ENCODE results near the gene THOC1. TPM values are rescaled to one million over a fixed set of nuclear protein-coding genes. Genes with fewer than 3 reads are reported as not detected.
"Not testable (repeated sequence)": the region's sequence is repeated elsewhere in the genome, so short reads cannot be mapped to it uniquely, and the experiment has no call there.

The THOC1 gene
- total and polyA plus RNA-seq, 2 donors (not counting 1 experiment from before 2014, with no cell fraction given): 18.3 to 78.7 TPM

GRCh38 chr18:293536-293935 lies 25.7 kb upstream of the THOC1 start:
- no peak overlapping the region for H3K4me3 ChIP-seq (ENCODE audit: control extremely low read depth in 1 of 5, extremely low read depth in 1 of 5, insufficient read depth in 1 of 5, low read depth in 2 of 5, low read length in 4 of 5)
- no peak overlapping the region for H2AFZ ChIP-seq (ENCODE audit: insufficient read depth, low read depth, low read length, poor library complexity, severe bottlenecking)
- no peaks in the 10 kb centered on the region for H3K79me2 ChIP-seq (ENCODE audit: control insufficient read depth, insufficient read depth, low read length)
- no peak overlapping the region for H3K27ac ChIP-seq (ENCODE audit: low read length in 2 of 2)
- WGBS (ENCODE audit: insufficient coverage): no CpG with 5 or more reads among the region's 4 CpGs
- TF ChIP-seq, protein P1, sequence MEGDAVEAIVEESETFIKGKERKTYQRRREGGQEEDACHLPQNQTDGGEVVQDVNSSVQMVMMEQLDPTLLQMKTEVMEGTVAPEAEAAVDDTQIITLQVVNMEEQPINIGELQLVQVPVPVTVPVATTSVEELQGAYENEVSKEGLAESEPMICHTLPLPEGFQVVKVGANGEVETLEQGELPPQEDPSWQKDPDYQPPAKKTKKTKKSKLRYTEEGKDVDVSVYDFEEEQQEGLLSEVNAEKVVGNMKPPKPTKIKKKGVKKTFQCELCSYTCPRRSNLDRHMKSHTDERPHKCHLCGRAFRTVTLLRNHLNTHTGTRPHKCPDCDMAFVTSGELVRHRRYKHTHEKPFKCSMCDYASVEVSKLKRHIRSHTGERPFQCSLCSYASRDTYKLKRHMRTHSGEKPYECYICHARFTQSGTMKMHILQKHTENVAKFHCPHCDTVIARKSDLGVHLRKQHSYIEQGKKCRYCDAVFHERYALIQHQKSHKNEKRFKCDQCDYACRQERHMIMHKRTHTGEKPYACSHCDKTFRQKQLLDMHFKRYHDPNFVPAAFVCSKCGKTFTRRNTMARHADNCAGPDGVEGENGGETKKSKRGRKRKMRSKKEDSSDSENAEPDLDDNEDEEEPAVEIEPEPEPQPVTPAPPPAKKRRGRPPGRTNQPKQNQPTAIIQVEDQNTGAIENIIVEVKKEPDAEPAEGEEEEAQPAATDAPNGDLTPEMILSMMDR (IDR thresholded peaks at IDR 0.05): no peak
- TF ChIP-seq EZH2 (IDR thresholded peaks at IDR 0.05; ENCODE audit: borderline replicate concordance, insufficient read depth, low read depth, low read length, poor library complexity, severe bottlenecking): no peak
- no peak overlapping the region for H3K4me2 ChIP-seq (replicated peaks; ENCODE audit: low read depth, low read length, poor library complexity, severe bottlenecking)
- ATAC-seq (ENCODE audit: low read depth) (no peak), DNase-seq (no peak)
- no peaks in the 10 kb centered on the region for H3K4me1 Mint-ChIP-seq
- H3K27me3 ChIP-seq (replicated peaks in 1 of 4; ENCODE audit: control extremely low read depth in 1 of 4, control insufficient read depth in 3 of 4, insufficient read depth in 4 of 4, low read length in 3 of 4): no peaks in the 10 kb centered on the region
- no peaks in the 10 kb centered on the region for H4K20me1 ChIP-seq (ENCODE audit: control insufficient read depth, insufficient read depth, low read length, poor library complexity, severe bottlenecking)
- H3K27me3 Mint-ChIP-seq: peaks cover 15% of the 10 kb centered on the region
- ChIA-PET CTCF (no interaction called here), POLR2A (no interaction called here)
- H3K9me3 Mint-ChIP-seq (ENCODE audit: insufficient read depth): peaks cover 5% of the 10 kb centered on the region
- H3K27ac Mint-ChIP-seq: no peak overlapping the region
- no peak overlapping the region for H3K4me3 Mint-ChIP-seq
- H3K36me3 ChIP-seq (replicated peaks in 1 of 2; ENCODE audit: control extremely low read depth in 1 of 2, control insufficient read depth in 1 of 2, extremely low read depth in 1 of 2, insufficient read depth in 2 of 2, low read length in 1 of 2): no peaks in the 10 kb centered on the region
- H3K9me3 ChIP-seq (ENCODE audit: control extremely low read depth in 1 of 3, control insufficient read depth in 2 of 3, insufficient read depth in 1 of 3, low read length in 2 of 3): no peaks in the 10 kb centered on the region
- H3K4me1 ChIP-seq (ENCODE audit: control insufficient read depth in 2 of 2, insufficient read depth in 2 of 2, low read length in 2 of 2): no peaks in the 10 kb centered on the region
- no peak overlapping the region for H3K9ac ChIP-seq (ENCODE audit: low read length)
- intact Hi-C loops (cut with micrococcal nuclease): no loop called here

GRCh38 chr18:292271-292670 lies 24.4 kb upstream of the THOC1 start:
- Histone ChIP-seq H3K4me2 (replicated peaks; ENCODE audit: low read depth, low read length, poor library complexity, severe bottlenecking) (no peak overlapping the region), H4K20me1 (ENCODE audit: control insufficient read depth, insufficient read depth, low read length, poor library complexity, severe bottlenecking) (no peaks in the 10 kb centered on the region), H3K36me3 (replicated peaks in 1 of 2; ENCODE audit: control extremely low read depth in 1 of 2, control insufficient read depth in 1 of 2, extremely low read depth in 1 of 2, insufficient read depth in 2 of 2, low read length in 1 of 2) (no peaks in the 10 kb centered on the region), H2AFZ (ENCODE audit: insufficient read depth, low read depth, low read length, poor library complexity, severe bottlenecking) (no peak overlapping the region), H3K4me3 (ENCODE audit: control extremely low read depth in 1 of 5, extremely low read depth in 1 of 5, insufficient read depth in 1 of 5, low read depth in 2 of 5, low read length in 4 of 5) (no peak overlapping the region), H3K4me1 (ENCODE audit: control insufficient read depth in 2 of 2, insufficient read depth in 2 of 2, low read length in 2 of 2) (no peaks in the 10 kb centered on the region), H3K9ac (ENCODE audit: low read length) (no peak overlapping the region), H3K79me2 (ENCODE audit: control insufficient read depth, insufficient read depth, low read length) (no peaks in the 10 kb centered on the region), H3K27ac (ENCODE audit: low read length in 2 of 2) (no peak overlapping the region), H3K27me3 (replicated peaks in 1 of 4; ENCODE audit: control extremely low read depth in 1 of 4, control insufficient read depth in 3 of 4, insufficient read depth in 4 of 4, low read length in 3 of 4) (no peaks in the 10 kb centered on the region), H3K9me3 (ENCODE audit: control extremely low read depth in 1 of 3, control insufficient read depth in 2 of 3, insufficient read depth in 1 of 3, low read length in 2 of 3) (no peaks in the 10 kb centered on the region)
- intact Hi-C loops (cut with micrococcal nuclease): no loop called here
- no peak for TF ChIP-seq EZH2 (IDR thresholded peaks at IDR 0.05; ENCODE audit: borderline replicate concordance, insufficient read depth, low read depth, low read length, poor library complexity, severe bottlenecking)
- TF ChIP-seq, protein P1 (IDR thresholded peaks at IDR 0.05): no peak
- Mint-ChIP-seq H3K4me3 (no peak overlapping the region), H3K27me3 (peaks cover 18% of the 10 kb centered on the region), H3K9me3 (ENCODE audit: insufficient read depth) (peaks cover 5% of the 10 kb centered on the region), H3K27ac (no peak overlapping the region), H3K4me1 (no peaks in the 10 kb centered on the region)
- DNase-seq (no peak), ATAC-seq (ENCODE audit: low read depth) (no peak)
- WGBS (ENCODE audit: insufficient coverage): 64% methylated on average over 3 of the region's 3 CpGs
- ChIA-PET CTCF (no interaction called here), POLR2A (no interaction called here)

DNA sequence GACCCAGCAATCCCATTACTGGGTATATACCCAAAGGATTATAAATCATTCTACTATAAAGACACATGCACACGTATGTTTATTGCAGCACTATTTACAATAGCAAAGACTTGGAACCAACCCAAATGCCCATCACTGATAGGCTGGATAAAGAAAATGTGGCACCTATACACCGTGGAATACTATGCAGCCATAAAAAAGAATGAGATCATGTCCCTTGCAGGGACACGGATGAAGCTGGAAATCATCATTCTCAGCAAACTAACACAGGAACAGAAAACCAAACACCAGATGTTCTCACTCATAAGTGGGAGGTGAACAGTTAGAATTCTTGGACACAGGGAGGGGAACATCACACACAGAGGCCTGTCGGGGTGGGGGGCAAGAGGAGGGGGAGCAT lies 22.1 kb upstream of the THOC1 start:
- no CpG with 5 or more reads among the region's 4 CpGs for WGBS (ENCODE audit: insufficient coverage)

More for the DNA sequence above, 22.1 kb upstream of the THOC1 start:
- intact Hi-C loops (cut with micrococcal nuclease); H4K20me1 ChIP-seq (ENCODE audit: control insufficient read depth, insufficient read depth, low read length, poor library complexity, severe bottlenecking); POLR2A ChIA-PET; DNase-seq; CTCF ChIA-PET; H3K27ac Mint-ChIP-seq; H3K9ac ChIP-seq (ENCODE audit: low read length); H3K79me2 ChIP-seq (ENCODE audit: control insufficient read depth, insufficient read depth, low read length); ATAC-seq (ENCODE audit: low read depth); H3K4me3 ChIP-seq (ENCODE audit: control extremely low read depth in 1 of 5, extremely low read depth in 1 of 5, insufficient read depth in 1 of 5, low read depth in 2 of 5, low read length in 4 of 5); H3K9me3 ChIP-seq (ENCODE audit: control extremely low read depth in 1 of 3, control insufficient read depth in 2 of 3, insufficient read depth in 1 of 3, low read length in 2 of 3); H3K36me3 ChIP-seq (replicated peaks in 1 of 2; ENCODE audit: control extremely low read depth in 1 of 2, control insufficient read depth in 1 of 2, extremely low read depth in 1 of 2, insufficient read depth in 2 of 2, low read length in 1 of 2); H3K4me2 ChIP-seq (replicated peaks; ENCODE audit: low read depth, low read length, poor library complexity, severe bottlenecking); H2AFZ ChIP-seq (ENCODE audit: insufficient read depth, low read depth, low read length, poor library complexity, severe bottlenecking); H3K9me3 Mint-ChIP-seq (ENCODE audit: insufficient read depth); H3K4me1 ChIP-seq (ENCODE audit: control insufficient read depth in 2 of 2, insufficient read depth in 2 of 2, low read length in 2 of 2); H3K4me1 Mint-ChIP-seq; H3K27ac ChIP-seq (ENCODE audit: low read length in 2 of 2); H3K4me3 Mint-ChIP-seq; H3K27me3 ChIP-seq (replicated peaks in 1 of 4; ENCODE audit: control extremely low read depth in 1 of 4, control insufficient read depth in 3 of 4, insufficient read depth in 4 of 4, low read length in 3 of 4): not testable (repeated sequence)
- peaks cover 14% of the 10 kb centered on the region for H3K27me3 Mint-ChIP-seq
